Motor neuron (in vitro differentiated cells): ENCODE data around the gene POLG2. TPM values are rescaled to one million over a fixed set of nuclear protein-coding genes. Genes with fewer than 3 reads are reported as not detected.
"Not testable (repeated sequence)": the region's sequence is repeated elsewhere in the genome, so short reads cannot be mapped to it uniquely, and the experiment has no call there.

Source experiments
- ATAC-seq, 8 experiments: fragments of 200-7000 bp; cut with Tn5 transposase; replicated peaks in 6 of 8; 2 replicates each; pipeline ENCODE4 v1.8.0; 2021; ENCODE audit warnings: mild to moderate bottlenecking in 8 of 8, moderate library complexity in 8 of 8
- H3K27ac ChIP-seq, 2 donors: fragments of 250-450 bp; sonication (Bioruptor Pico); 2 replicates each; pipeline ENCODE4 v1.9.0; 2021; ENCODE audit warnings: antibody characterized with exemption in 2 of 2, mild to moderate bottlenecking in 2 of 2, moderate library complexity in 1 of 2
- H3K4me1 ChIP-seq, 2 donors: fragments of 250-450 bp; sonication (Bioruptor Pico); replicated peaks in 1 of 2; 2 replicates each; pipeline ENCODE4 v1.6.1; 2021; ENCODE audit warnings: antibody characterized with exemption in 2 of 2, mild to moderate bottlenecking in 2 of 2, moderate library complexity in 1 of 2
- H3K4me3 ChIP-seq, 5 donors: fragments of 250-450 bp; sonication (Bioruptor Pico); 2 replicates each; pipeline ENCODE4 v1.9.0; 2021; ENCODE audit warnings: antibody characterized with exemption in 5 of 5, mild to moderate bottlenecking in 5 of 5, moderate library complexity in 4 of 5
- WGBS, 10 experiments: fragments of 450-650 bp; shearing (Covaris generic); methylation state at CpG; one replicate each; pipeline ENCODE4 v1.0.0; 2022; 5-methylcytosine and 5-hydroxymethylcytosine counted together
- in situ Hi-C, 9 experiments: fragments of 400-800 bp; cut with MboI; loops; one replicate each; pipeline ENCODE4 v1.15.0; 2021; ENCODE audit warnings: low sequenced_read_pairs in 9 of 9, low pct_unique_long_range_greater_than_20kb in 2 of 9; ENCODE audit not compliant: unreplicated experiment in 9 of 9
- total RNA-seq, 8 experiments: library from RNA; unstranded; fragments of 300-600 nt; gene quantifications; 2 replicates each; pipeline versions ENCODE4 v1.2.3 to v1.2.4, GENCODE V29; 2022

Gene POLG2
- total RNA-seq, 8 experiments from 2014 or later, result 10.8 to 33.2 (median 14.5) TPM

- WGBS, 10 experiments, result 86 to 100% (median 100%) methylated on average over 1 of the region's 3 CpGs; no CpG with 5 or more reads in 7 of the 10 experiments
- H3K27ac ChIP-seq, result no peak overlapping the region
Observed at GRCh38 chr17:64442541-64442971, 54.3 kb downstream of the POLG2 start.

GRCh38 chr17:64441772-64442540, 54.9 kb downstream of the POLG2 start:
- WGBS, 10 experiments, result 22 to 82% (median 59%) methylated on average over 1 to 10 of the region's 10 CpGs; no CpG with 5 or more reads in 2 of the 10 experiments
- H3K27ac ChIP-seq, result no peak overlapping the region
- no peaks in the 10 kb centered on the region for H3K4me1 ChIP-seq
- in situ Hi-C loops, result no loop called here
- peak in 1 of 8 experiments; percentile 72 for ATAC-seq
- no peak overlapping the region for H3K4me3 ChIP-seq

More at GRCh38 chr17:64442541-64442971, 54.3 kb downstream of the POLG2 start:
- in situ Hi-C loops, result no loop called here
- Histone ChIP-seq H3K4me1 (no peaks in the 10 kb centered on the region), H3K4me3 (no peak overlapping the region)
- ATAC-seq, result peak in 1 of 8 experiments; percentile 47

GRCh38 chr17:64439956-64440355, 56.9 kb downstream of the POLG2 start:
- H3K4me3 ChIP-seq, result no peak overlapping the region
- in situ Hi-C loops, result no loop called here
- no peak overlapping the region for H3K27ac ChIP-seq
- H3K4me1 ChIP-seq, result no peaks in the 10 kb centered on the region
- no peak for ATAC-seq
- WGBS, 10 experiments, result 70 to 100% (median 85%) methylated on average over 1 to 2 of the region's 2 CpGs; no CpG with 5 or more reads in 2 of the 10 experiments

- ATAC-seq, in situ Hi-C loops: not testable (repeated sequence)
Observed at GRCh38 chr17:64439521-64439920, 57.3 kb downstream of the POLG2 start.

GRCh38 chr17:64437944-64438525, 58.8 kb downstream of the POLG2 start:
- Histone ChIP-seq H3K4me1 (no peaks in the 10 kb centered on the region), H3K4me3 (no peak overlapping the region), H3K27ac (no peak overlapping the region)
- in situ Hi-C loops, result no loop called here
- ATAC-seq, result no peak
- WGBS, 10 experiments, result 0 to 100% (median 69%) methylated on average over 1 to 4 of the region's 5 CpGs; no CpG with 5 or more reads in 4 of the 10 experiments

More at GRCh38 chr17:64439521-64439920, 57.3 kb downstream of the POLG2 start:
- H3K4me1 ChIP-seq, H3K4me3 ChIP-seq, H3K27ac ChIP-seq: not testable (repeated sequence)
- 71 to 100% (median 100%) methylated on average over 1 of the region's 1 CpG; no CpG with 5 or more reads in 5 of the 10 experiments for WGBS, 10 experiments

GRCh38 chr17:64431534-64431933, 65.3 kb downstream of the POLG2 start:
- Histone ChIP-seq H3K4me1 (no peaks in the 10 kb centered on the region), H3K27ac (no peak overlapping the region), H3K4me3 (no peak overlapping the region)
- ATAC-seq, result peak in 3 of 8 experiments; percentile 84 to 88 (median 84)
- WGBS, 10 experiments, result 42 to 100% (median 72%) methylated on average over 1 to 6 of the region's 6 CpGs; no CpG with 5 or more reads in 1 of the 10 experiments
- in situ Hi-C loops, result no loop called here

GRCh38 chr17:64430036-64430435, 66.8 kb downstream of the POLG2 start:
- H3K4me3 ChIP-seq, H3K27ac ChIP-seq, H3K4me1 ChIP-seq, in situ Hi-C loops, ATAC-seq: not testable (repeated sequence)
- WGBS, 10 experiments, result 39 to 67% (median 55%) methylated on average over 1 to 2 of the region's 2 CpGs; no CpG with 5 or more reads in 5 of the 10 experiments

GRCh38 chr17:64428406-64428805, 68.4 kb downstream of the POLG2 start:
- WGBS, 10 experiments, result 83 to 100% (median 92%) methylated on average over 1 of the region's 1 CpG; no CpG with 5 or more reads in 7 of the 10 experiments
- in situ Hi-C loops, result loop anchor here in 1 of 9 experiments (10.0 kb wide), 1 partner anchor 56 kb away; no protein-coding TSS in a partner anchor
- H3K4me1 ChIP-seq, result no peaks in the 10 kb centered on the region
- no peak overlapping the region for H3K4me3 ChIP-seq
- H3K27ac ChIP-seq, result no peak overlapping the region
- no peak for ATAC-seq

Other genes with a start within 250 kb of the POLG2 start
- gene TEX2, start 233.8 kb downstream of the POLG2 start, total RNA-seq, result 10 to 100 TPM; 13.9 to 50.9 (median 23.9) TPM
- gene PECAM1, start 106.2 kb downstream of the POLG2 start, total RNA-seq, result 1 to 10 TPM in 3 of 8 experiments, under 1 TPM in 5; under 0.01 to 6.5 (median 0.51) TPM
- 1 to 10 TPM in 3 of 8 experiments, under 1 TPM in 1, not detected in 4; 0.73 to 2.1 (median 1.6) TPM for gene MILR1, start 47.9 kb downstream of the POLG2 start, total RNA-seq
- 1,000 to 10,000 TPM in 1 of 8 experiments, 100 to 1,000 TPM in 7; 340 to 1,038 (median 606) TPM for gene DDX5, start 9.2 kb upstream of the POLG2 start, total RNA-seq
- 100 to 1,000 TPM in 1 of 8 experiments, 10 to 100 TPM in 7; 26.6 to 101 (median 65.9) TPM for gene CEP95, start 9.9 kb upstream of the POLG2 start, total RNA-seq
- 10 to 100 TPM; 15.5 to 35.6 (median 19.1) TPM for gene SMURF2, start 165.3 kb upstream of the POLG2 start, total RNA-seq